ENCODE data around the gene ANP32E. TPM values are rescaled to one million over a fixed set of nuclear protein-coding genes. Genes with fewer than 3 reads are reported as not detected.

Gene ANP32E
- total and polyA plus RNA-seq, 2 donors (not counting 1 experiment from before 2014, with no cell fraction given), result 5.1 to 47.1 TPM

DNA sequence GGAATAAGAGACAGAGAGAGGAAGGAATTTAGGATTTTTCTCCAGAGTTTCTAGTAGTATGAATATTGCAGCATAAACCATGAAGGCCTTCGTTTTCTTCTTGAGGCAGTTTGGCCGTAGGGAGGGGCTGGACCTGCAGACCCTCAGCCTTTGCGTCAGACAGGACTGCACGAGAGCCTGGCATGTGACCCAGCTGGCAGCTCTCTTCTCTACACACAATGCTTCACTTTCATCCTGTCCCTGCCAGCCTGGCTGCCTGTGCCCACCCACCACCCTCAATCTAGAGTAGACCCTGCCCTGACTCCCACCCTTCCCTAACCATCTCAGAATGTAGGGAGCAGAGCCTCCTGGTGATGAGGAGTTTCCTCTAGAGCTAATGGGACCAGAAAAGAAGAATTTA, 23.3 kb upstream of the ANP32E start:
- no peak for ATAC-seq (ENCODE audit: low read depth)
- H3K4me1 ChIP-seq (ENCODE audit: control insufficient read depth in 2 of 2, insufficient read depth in 2 of 2, low read length in 2 of 2), result peaks cover 14 to 15% of the 10 kb centered on the region in 2 donors
- WGBS (ENCODE audit: insufficient coverage), result 89% methylated on average over 3 of the region's 4 CpGs
- no peak overlapping the region for H2AFZ ChIP-seq (ENCODE audit: insufficient read depth, low read depth, low read length, poor library complexity, severe bottlenecking)
- H3K36me3 ChIP-seq (replicated peaks in 1 of 2; ENCODE audit: control extremely low read depth in 1 of 2, control insufficient read depth in 1 of 2, extremely low read depth in 1 of 2, insufficient read depth in 2 of 2, low read length in 1 of 2), result no peaks in the 10 kb centered on the region
- Mint-ChIP-seq H3K4me1 (peaks cover 13% of the 10 kb centered on the region), H3K27me3 (peaks cover 40% of the 10 kb centered on the region), H3K27ac (no peak overlapping the region), H3K9me3 (ENCODE audit: insufficient read depth) (no peaks in the 10 kb centered on the region), H3K4me3 (no peak overlapping the region)
- H3K27ac ChIP-seq (ENCODE audit: low read length in 2 of 2), result no peak overlapping the region
- ChIA-PET CTCF (interaction anchor here (1.0 kb wide), 2 partner anchors 13 to 258 kb away, joined by 3 to 7 read pairs; partner anchors contain the start of gene C1orf54), POLR2A (no interaction called here)
- no peaks in the 10 kb centered on the region for H3K9me3 ChIP-seq (ENCODE audit: control extremely low read depth in 1 of 3, control insufficient read depth in 2 of 3, insufficient read depth in 1 of 3, low read length in 2 of 3)
- H3K9ac ChIP-seq (ENCODE audit: low read length), result no peak overlapping the region
- intact Hi-C loops (cut with micrococcal nuclease), result loop anchor here (10.0 kb wide), 1 partner anchor 736 kb away; no protein-coding TSS in a partner anchor
- H4K20me1 ChIP-seq (ENCODE audit: control insufficient read depth, insufficient read depth, low read length, poor library complexity, severe bottlenecking), result no peaks in the 10 kb centered on the region
- H3K4me3 ChIP-seq (ENCODE audit: control extremely low read depth in 1 of 5, extremely low read depth in 1 of 5, insufficient read depth in 1 of 5, low read depth in 2 of 5, low read length in 4 of 5), result no peak overlapping the region
- no peak overlapping the region for H3K4me2 ChIP-seq (replicated peaks; ENCODE audit: low read depth, low read length, poor library complexity, severe bottlenecking)
- no peak for DNase-seq
- H3K27me3 ChIP-seq (replicated peaks in 1 of 4; ENCODE audit: control extremely low read depth in 1 of 4, control insufficient read depth in 3 of 4, insufficient read depth in 4 of 4, low read length in 3 of 4), result peaks cover 0 to 36% (median 24%) of the 10 kb centered on the region in 4 experiments
- no peak for TF ChIP-seq EZH2 (IDR thresholded peaks at IDR 0.05; ENCODE audit: borderline replicate concordance, insufficient read depth, low read depth, low read length, poor library complexity, severe bottlenecking)
- TF ChIP-seq, protein P1, sequence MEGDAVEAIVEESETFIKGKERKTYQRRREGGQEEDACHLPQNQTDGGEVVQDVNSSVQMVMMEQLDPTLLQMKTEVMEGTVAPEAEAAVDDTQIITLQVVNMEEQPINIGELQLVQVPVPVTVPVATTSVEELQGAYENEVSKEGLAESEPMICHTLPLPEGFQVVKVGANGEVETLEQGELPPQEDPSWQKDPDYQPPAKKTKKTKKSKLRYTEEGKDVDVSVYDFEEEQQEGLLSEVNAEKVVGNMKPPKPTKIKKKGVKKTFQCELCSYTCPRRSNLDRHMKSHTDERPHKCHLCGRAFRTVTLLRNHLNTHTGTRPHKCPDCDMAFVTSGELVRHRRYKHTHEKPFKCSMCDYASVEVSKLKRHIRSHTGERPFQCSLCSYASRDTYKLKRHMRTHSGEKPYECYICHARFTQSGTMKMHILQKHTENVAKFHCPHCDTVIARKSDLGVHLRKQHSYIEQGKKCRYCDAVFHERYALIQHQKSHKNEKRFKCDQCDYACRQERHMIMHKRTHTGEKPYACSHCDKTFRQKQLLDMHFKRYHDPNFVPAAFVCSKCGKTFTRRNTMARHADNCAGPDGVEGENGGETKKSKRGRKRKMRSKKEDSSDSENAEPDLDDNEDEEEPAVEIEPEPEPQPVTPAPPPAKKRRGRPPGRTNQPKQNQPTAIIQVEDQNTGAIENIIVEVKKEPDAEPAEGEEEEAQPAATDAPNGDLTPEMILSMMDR (IDR thresholded peaks at IDR 0.05), result no peak
- no peaks in the 10 kb centered on the region for H3K79me2 ChIP-seq (ENCODE audit: control insufficient read depth, insufficient read depth, low read length)

DNA sequence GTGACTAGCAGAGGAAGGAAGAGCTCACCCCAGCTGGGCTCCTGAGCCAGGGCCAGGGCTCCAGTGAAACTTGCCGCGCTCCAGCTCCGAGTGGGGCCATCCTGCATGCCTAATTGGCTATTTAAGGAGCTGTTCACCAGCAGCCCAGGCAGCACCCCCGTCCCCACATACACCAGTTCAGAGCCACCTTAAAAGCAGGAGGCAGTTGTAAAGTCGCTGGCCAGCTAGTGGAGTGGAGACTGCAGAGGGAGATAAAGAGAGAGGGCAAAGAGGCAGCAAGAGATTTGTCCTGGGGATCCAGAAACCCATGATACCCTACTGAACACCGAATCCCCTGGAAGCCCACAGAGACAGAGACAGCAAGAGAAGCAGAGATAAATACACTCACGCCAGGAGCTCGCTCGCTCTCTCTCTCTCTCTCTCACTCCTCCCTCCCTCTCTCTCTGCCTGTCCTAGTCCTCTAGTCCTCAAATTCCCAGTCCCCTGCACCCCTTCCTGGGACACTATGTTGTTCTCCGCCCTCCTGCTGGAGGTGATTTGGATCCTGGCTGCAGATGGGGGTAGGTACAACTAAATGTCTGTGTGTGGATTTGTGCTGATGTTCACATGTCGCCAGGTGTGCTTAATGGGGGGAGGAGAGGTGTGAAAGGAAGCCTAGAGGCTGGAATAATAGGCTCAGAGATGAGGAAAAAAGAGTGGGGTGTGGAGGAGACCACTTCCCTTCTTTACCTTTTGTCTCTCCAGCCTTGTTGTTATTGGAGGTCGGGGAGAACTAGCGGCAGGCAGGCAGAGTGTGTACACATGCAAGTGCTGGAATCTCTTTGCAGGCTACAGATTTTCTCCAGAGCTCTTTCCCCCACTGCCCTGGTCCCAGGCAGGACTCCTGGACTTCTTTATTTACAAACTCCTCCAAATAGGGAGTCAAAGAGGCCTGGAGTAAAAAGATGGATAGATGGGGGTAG, 22.0 kb upstream of the ANP32E start, which contains the start of gene CA14:
TSS of gene CA14 (plus strand) at position 151 of the 962 bp plus-strand sequence. CDS start at position 506, 355 bp downstream.
- Mint-ChIP-seq H3K4me3 (no peak within 1 kb of the TSS), H3K27me3 (peaks cover 45% of the 10 kb centered on the region), H3K27ac (no peak within 1 kb of the TSS), H3K4me1 (peaks cover 13% of the 10 kb centered on the region), H3K9me3 (ENCODE audit: insufficient read depth) (no peaks in the 10 kb centered on the region)
- Histone ChIP-seq H3K4me3 (ENCODE audit: control extremely low read depth in 1 of 5, extremely low read depth in 1 of 5, insufficient read depth in 1 of 5, low read depth in 2 of 5, low read length in 4 of 5) (no peak within 1 kb of the TSS), H3K9me3 (ENCODE audit: control extremely low read depth in 1 of 3, control insufficient read depth in 2 of 3, insufficient read depth in 1 of 3, low read length in 2 of 3) (no peaks in the 10 kb centered on the region), H3K36me3 (replicated peaks in 1 of 2; ENCODE audit: control extremely low read depth in 1 of 2, control insufficient read depth in 1 of 2, extremely low read depth in 1 of 2, insufficient read depth in 2 of 2, low read length in 1 of 2) (no peaks in the 10 kb centered on the region), H2AFZ (ENCODE audit: insufficient read depth, low read depth, low read length, poor library complexity, severe bottlenecking) (no peak within 1 kb of the TSS), H3K4me2 (replicated peaks; ENCODE audit: low read depth, low read length, poor library complexity, severe bottlenecking) (no peak within 1 kb of the TSS), H3K79me2 (ENCODE audit: control insufficient read depth, insufficient read depth, low read length) (no peaks in the 10 kb centered on the region), H3K4me1 (ENCODE audit: control insufficient read depth in 2 of 2, insufficient read depth in 2 of 2, low read length in 2 of 2) (peaks cover 14 to 15% of the 10 kb centered on the region in 2 donors), H3K27me3 (replicated peaks in 1 of 4; ENCODE audit: control extremely low read depth in 1 of 4, control insufficient read depth in 3 of 4, insufficient read depth in 4 of 4, low read length in 3 of 4) (peaks cover 0 to 36% (median 24%) of the 10 kb centered on the region in 4 experiments), H3K27ac (ENCODE audit: low read length in 2 of 2) (no peak within 1 kb of the TSS), H3K9ac (ENCODE audit: low read length) (no peak within 1 kb of the TSS), H4K20me1 (ENCODE audit: control insufficient read depth, insufficient read depth, low read length, poor library complexity, severe bottlenecking) (no peaks in the 10 kb centered on the region)
- intact Hi-C loops (cut with micrococcal nuclease), result loop anchor here (10.0 kb wide), 1 partner anchor 737 kb away; no protein-coding TSS in a partner anchor
- WGBS (ENCODE audit: insufficient coverage), result 47% methylated on average over 10 of the region's 13 CpGs
- ChIA-PET POLR2A (no interaction called here), CTCF (interaction anchor here (0.8 to 5.6 kb wide), 4 partner anchors 9 to 185 kb away, joined by 3 to 60 read pairs (median 4); partner anchors contain the start of gene CIART)
- ATAC-seq (ENCODE audit: low read depth) (no peak), DNase-seq (no peak)
- no peak for TF ChIP-seq EZH2 (IDR thresholded peaks at IDR 0.05; ENCODE audit: borderline replicate concordance, insufficient read depth, low read depth, low read length, poor library complexity, severe bottlenecking)
- TF ChIP-seq, protein P1 (IDR thresholded peaks at IDR 0.05), result no peak
